Diencephalon (tissue), 1 donor: ENCODE results near the gene SPATA31A1. TPM values are rescaled to one million over a fixed set of nuclear protein-coding genes. Genes with fewer than 3 reads are reported as not detected.

ENCODE experiments used
- total RNA-seq: library from RNA; depleted of rRNA; stranded (reverse); fragments of >200 nt; gene quantifications from one replicate; pipeline ENCODE4 v1.2.3, GENCODE V29; 2014

Gene SPATA31A1
- total RNA-seq = not detected

GRCh38 chr9:39355369-39355768 lies at the start of gene SPATA31A1:
TSS of gene SPATA31A1 (plus strand) at chr9:39355669. CDS start at chr9:39355731, 62 bp downstream.

Other genes with a start within 250 kb of the SPATA31A1 start
- 30.7 TPM for gene CNTNAP3, start 67.5 kb upstream of the SPATA31A1 start, total RNA-seq